GM19043 (cell line): ENCODE data around the gene DNAJC15.

ENCODE experiments used
- ATAC-seq: cut with Tn5 transposase; IDR thresholded peaks from one replicate; pipeline ENCODE4 v1.9.1; 2021; ENCODE audit warnings: low read depth; ENCODE audit not compliant: unreplicated experiment

The DNAJC15 gene

DNA sequence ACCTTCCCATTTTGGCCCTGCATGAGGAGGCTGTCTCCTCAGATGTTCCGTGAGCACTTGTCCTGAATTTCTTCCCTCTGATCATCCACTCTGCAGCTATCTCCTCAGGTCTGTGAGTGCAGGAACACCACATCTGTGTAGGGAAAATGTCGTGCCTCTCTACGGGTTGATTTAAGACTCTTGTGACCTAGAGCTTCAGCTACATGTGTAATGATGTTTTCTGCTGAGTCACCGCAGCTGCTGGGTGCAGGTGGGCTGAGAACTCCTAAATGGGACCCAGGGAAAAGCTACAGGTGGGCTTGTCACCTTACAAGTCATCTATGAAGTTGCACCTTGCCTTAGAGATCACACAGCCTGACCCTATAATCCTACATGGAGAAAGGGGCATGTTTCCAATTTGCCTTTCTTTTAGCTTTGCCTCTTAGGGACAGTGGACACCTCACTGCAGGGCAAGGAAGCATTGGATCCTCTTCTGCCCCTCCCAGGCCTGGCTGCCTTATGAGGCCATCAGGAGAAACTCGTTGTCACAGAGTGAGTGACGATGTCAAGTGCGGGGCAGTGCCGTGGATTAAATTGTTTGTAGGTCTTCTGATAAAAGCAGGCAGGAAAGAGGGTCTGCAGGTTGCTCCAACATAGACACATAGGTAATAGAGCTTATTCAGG is 122.3 kb downstream of the DNAJC15 start:
- ATAC-seq, result no peak

DNA sequence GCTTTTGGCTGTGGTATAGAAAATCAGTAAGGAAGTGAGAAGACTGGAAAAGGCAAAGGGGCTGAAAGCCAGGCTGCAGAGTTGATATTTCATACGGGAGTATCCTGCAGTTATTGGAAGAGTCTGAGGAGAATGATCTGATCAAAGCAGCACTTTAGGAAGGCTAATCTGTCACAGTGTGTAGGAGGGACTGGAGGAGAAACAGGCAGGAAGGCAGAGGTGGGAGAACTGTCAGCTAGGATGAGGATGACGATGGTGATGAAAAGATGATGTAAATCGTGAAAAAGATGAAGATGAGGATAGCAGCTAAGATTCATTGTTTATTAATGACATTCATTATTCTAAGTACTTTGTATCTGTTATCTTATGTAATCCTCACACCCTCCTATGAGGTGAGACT is 123.0 kb downstream of the DNAJC15 start:
- no peak for ATAC-seq

DNA sequence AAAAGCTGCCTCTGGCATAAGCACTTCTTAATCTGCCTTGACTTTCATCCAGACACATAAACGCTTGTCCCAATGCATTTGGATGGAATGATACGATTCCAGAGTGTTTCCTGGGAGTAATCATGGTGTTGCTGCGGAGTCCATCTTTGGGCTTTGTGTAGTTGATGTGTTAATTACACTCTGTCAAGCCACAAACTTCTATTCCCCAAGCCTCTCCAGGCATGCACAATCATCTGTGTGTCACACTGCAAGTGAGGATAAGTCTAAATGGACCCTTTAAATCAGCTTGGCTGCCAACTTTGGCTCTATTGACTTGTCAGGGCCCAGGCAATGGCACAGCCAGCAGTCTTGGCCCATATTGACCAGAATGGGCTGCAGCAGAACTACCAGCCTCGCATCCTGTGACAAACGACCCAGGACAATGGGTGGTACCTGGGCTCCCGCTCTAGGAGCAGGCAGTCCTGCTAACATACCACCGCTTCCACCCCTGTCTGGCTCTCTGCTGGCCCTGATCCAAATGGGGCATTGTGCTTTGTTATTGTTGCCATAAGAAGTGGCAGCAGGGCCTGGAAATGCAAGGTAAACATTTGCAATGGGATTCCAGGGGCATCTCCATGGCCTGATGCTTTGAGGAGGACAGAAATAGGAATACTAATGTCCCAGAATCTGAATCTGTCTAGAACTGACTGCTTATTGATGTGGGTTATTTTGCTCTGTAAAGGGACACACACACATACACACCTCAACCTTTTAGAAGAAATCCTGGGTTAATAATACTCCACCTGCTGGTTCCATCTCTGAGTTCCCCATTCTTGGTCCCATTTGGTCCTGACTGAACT is 127.2 kb downstream of the DNAJC15 start:
- ATAC-seq, result no peak

DNA sequence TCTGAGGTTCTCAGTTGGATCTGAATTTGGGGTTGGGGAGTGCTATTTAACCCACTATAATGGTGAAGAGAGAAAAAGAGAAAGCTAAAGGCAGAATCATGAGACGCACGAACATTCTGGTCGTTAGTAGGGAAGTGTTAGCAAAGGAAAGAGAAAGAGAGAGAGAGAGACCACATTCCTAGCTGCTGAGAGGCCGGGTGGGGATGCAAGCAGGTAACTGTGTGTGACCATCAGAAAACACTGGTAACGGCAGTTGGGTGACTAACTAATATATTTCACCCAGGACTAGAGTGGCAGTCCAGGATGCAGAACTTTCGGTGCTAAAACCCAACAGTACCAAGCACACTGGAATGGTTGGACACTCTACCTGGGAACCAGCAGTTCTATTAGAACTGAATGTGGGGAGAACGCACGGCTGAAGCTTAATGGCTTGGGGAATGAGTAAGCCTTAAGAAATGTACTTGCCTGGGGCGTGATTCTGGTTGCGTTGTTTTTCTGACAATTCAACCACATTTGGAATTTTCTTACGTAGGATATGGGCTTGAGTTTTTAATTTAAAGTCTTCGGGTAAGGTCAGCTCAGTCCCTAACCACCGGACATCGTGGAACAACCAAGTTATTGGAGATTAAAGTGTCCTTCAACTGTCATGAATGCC is 130.2 kb downstream of the DNAJC15 start:
- ATAC-seq, result no peak

DNA sequence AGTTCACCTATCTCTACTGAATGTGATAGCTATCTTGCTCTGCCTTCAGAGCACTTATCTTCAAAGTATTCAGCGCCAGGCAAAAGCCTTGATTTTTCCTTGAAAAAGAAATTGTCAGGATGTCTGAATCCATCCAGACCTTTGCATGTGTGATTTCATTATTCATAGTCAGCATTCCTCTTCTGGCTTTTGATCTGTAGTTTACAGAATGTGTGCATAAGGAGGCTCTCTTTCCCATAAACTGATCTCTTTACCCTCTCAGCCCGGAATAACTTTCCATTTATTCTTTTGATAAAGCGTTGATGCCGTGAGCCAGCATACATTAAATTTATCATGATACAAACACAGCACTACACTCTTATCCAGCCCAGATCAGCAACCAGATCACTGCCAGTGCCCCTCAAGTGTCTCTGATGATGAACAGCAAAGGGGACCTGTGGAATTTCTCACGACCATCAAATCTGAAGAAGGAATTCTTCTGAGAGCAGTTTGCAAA is 130.8 kb downstream of the DNAJC15 start:
- no peak for ATAC-seq

DNA sequence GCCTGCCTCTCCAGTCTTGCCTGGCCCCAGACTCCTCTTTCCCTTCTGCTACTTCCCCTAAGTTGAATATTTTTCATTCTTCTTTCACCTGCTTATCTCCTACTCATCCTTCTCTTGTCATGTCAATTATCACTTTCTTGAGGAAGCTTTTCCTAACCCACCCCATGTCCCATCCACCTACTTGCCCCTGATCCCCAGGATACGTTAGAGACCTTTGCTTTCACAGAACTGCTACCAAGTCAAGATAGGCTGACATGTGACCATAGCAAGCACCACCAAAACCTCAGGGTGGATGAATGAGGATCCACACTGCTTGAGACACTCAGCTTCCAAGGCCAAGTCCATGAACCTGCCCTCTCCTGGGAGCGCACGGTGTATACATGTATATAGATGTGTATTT is 131.5 kb downstream of the DNAJC15 start:
- ATAC-seq, result no peak

DNA sequence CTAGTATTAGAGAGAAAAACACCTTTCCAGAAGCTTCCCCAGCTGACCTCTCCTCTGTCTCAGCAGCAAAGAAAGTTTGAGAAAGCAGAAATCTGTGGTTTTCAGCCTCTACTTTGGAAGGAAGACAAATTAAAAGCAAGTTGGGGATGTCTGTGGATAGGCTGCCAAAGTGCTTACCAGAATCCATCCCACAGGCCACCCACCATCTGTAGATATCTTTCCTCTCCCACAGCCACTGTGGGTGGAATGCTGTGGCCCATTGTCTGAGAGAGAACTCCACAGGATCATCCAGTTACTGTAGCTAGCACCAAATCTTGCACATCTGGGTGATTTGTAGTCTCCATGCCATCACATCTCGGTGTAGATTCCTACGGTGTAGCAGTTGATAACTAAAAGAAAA is 133.5 kb downstream of the DNAJC15 start:
- no peak for ATAC-seq

DNA sequence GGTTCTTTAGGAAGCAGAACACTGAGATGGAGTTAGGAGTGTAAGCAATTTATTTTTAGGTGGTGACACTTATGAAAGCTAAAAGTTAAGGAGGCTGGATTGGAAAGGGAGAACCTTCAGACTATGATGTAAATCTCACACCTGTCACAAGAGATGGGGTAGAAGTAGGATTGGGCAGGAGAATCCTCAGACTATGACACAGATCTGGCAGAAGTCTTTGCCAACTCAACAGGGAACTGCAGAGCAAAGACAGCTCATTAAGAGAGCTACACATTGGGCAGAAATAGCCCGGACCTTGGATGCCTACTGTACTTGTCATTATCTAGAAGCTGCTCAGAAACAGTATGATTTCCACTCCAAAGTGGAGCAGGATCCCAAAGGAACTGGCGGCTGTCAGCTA is 134.4 kb downstream of the DNAJC15 start:
- no peak for ATAC-seq

DNA sequence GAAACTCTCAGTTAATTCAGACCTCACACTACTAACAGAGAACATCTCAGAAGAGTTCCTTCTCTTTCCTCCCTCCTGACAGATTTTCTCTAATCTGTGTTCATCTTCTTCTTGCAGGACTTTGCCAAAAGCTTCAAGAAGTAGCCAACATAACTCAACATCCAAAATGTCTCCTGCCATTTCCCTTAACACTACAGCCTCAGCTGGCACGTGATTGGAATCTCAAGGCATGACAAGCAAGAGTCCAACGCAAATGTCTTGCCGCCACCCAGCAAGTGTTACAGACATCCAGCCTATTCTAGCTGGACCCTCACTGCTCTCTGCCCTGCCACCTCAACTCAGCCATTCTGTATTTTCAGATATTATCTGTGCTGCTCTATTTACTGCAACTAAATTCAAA is 135.1 kb downstream of the DNAJC15 start:
- no peak for ATAC-seq

DNA sequence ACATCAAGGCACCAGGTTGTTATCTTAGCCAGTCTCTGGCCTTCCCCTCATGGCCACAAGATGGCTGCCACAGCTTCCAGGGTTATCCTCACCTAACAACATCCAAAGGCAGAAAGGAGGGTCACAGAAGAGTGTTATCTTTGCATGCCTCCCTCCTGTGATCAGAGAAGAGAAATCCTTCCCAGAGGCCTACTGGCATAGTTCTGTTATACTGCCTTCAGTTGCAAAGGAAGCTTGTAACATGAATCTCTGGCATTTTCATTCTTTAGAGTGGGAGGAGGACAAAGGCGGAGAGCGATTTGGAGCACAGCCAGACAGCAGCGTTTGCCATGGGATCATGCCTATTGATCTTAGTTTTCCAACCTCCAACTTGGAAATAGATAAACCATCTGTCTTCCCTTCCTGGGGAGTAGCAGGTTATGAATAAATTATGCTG is 135.7 kb downstream of the DNAJC15 start:
- no peak for ATAC-seq
